ENCODE data around the gene FADS6. TPM values are rescaled to one million over a fixed set of nuclear protein-coding genes. Genes with fewer than 3 reads are reported as not detected.

Gene FADS6
- polyA plus RNA-seq, 3 donors, result not detected

DNA sequence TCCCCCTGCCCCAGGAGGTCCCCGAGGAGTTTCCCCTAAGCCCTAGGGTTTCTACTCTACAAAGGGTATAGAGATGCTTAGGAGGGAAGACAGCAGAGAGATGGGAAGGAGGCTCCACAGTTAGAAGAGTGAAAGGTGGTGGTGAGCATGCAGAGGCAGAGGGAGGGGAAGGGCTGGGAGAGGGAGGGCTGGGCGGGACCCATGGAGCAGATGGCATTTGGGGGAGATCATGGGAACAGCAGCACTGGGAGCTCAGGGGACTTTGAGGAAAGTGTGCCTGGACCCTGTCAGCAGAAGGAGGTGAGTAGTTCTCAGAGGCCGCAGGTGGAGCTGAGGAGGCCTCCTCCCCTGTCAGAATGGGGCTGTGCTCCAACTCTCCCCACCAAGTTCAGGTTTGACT, 41.6 kb upstream of the FADS6 start:
- Histone ChIP-seq H3K36me3 (replicated peaks in 1 of 2; ENCODE audit: control insufficient read depth in 1 of 2, insufficient read depth in 2 of 2, low read length in 2 of 2) (no peaks in the 10 kb centered on the region), H3K4me3 (replicated peaks in 1 of 3; ENCODE audit: low read depth in 2 of 3, low read length in 3 of 3) (no peak overlapping the region), H2AFZ (ENCODE audit: insufficient read depth, low read depth, low read length, poor library complexity, severe bottlenecking) (no peak overlapping the region), H4K20me1 (ENCODE audit: insufficient read depth, low read length) (no peaks in the 10 kb centered on the region), H3K27me3 (ENCODE audit: control insufficient read depth in 2 of 2, insufficient read depth in 2 of 2, low read length in 2 of 2) (peaks cover 42 to 85% of the 10 kb centered on the region in 2 donors), H3K9me3 (replicated peaks in 1 of 2; ENCODE audit: control insufficient read depth in 1 of 2, insufficient read depth in 1 of 2, low read length in 2 of 2) (peaks cover 0 to 15% of the 10 kb centered on the region in 2 donors), H3K4me1 (ENCODE audit: control insufficient read depth in 1 of 2, insufficient read depth in 2 of 2, low read length in 2 of 2) (peaks cover 0 to 6% of the 10 kb centered on the region in 2 donors), H3K27ac (ENCODE audit: low read depth in 1 of 2, low read length in 2 of 2) (no peak overlapping the region), H3K4me2 (replicated peaks; ENCODE audit: extremely low read depth, low read length, poor library complexity, severe bottlenecking) (no peak overlapping the region), H3K79me2 (ENCODE audit: insufficient read depth, low read length) (no peaks in the 10 kb centered on the region), H3K9ac (ENCODE audit: insufficient read depth, low read length, poor library complexity, severe bottlenecking) (no peak overlapping the region)
- TF ChIP-seq, protein P1, sequence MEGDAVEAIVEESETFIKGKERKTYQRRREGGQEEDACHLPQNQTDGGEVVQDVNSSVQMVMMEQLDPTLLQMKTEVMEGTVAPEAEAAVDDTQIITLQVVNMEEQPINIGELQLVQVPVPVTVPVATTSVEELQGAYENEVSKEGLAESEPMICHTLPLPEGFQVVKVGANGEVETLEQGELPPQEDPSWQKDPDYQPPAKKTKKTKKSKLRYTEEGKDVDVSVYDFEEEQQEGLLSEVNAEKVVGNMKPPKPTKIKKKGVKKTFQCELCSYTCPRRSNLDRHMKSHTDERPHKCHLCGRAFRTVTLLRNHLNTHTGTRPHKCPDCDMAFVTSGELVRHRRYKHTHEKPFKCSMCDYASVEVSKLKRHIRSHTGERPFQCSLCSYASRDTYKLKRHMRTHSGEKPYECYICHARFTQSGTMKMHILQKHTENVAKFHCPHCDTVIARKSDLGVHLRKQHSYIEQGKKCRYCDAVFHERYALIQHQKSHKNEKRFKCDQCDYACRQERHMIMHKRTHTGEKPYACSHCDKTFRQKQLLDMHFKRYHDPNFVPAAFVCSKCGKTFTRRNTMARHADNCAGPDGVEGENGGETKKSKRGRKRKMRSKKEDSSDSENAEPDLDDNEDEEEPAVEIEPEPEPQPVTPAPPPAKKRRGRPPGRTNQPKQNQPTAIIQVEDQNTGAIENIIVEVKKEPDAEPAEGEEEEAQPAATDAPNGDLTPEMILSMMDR (IDR thresholded peaks at IDR 0.05), result no peak
- 100% methylated on average over 1 of the region's 3 CpGs for WGBS (ENCODE audit: insufficient coverage)
- Mint-ChIP-seq H3K9me3 (peaks cover 0 to 9% (median 2%) of the 10 kb centered on the region in 7 donors), H3K27ac (no peak overlapping the region), H3K27me3 (ENCODE audit: low read depth in 3 of 3) (peaks cover 72 to 95% (median 82%) of the 10 kb centered on the region in 3 donors), H3K4me3 (peak overlapping the region in 1 of 2 donors; percentile 76), H3K36me3 (no peaks in the 10 kb centered on the region), H3K4me1 (peaks cover 8% of the 10 kb centered on the region)
- intact Hi-C loops (cut with micrococcal nuclease), result no loop called here
- no peak for DNase-seq

DNA sequence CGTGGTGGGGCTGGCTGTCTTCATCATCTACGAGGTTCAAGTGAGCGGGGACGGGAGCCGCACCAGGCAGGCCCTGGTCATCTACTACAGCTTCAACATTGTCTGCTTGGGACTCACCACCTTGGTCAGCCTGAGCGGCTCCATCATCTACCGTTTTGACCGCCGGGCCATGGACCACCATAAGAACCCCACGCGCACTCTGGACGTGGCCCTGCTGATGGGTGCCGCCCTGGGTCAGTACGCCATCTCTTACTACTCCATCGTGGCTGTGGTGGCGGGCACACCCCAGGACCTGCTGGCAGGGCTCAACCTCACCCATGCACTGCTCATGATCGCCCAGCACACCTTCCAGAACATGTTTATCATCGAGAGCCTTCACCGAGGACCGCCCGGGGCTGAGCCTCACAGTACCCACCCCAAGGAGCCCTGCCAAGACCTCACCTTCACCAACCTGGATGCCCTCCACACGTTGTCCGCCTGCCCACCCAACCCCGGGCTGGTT, 37.2 kb upstream of the FADS6 start:
- H3K4me3 ChIP-seq (replicated peaks in 1 of 3; ENCODE audit: low read depth in 2 of 3, low read length in 3 of 3), result no peak overlapping the region
- peaks cover 0 to 3% of the 10 kb centered on the region in 2 donors for H3K9me3 ChIP-seq (replicated peaks in 1 of 2; ENCODE audit: control insufficient read depth in 1 of 2, insufficient read depth in 1 of 2, low read length in 2 of 2)
- DNase-seq, result no peak
- no peaks in the 10 kb centered on the region for H4K20me1 ChIP-seq (ENCODE audit: insufficient read depth, low read length)
- peaks cover 10% of the 10 kb centered on the region for H3K4me1 Mint-ChIP-seq
- no peak overlapping the region for H3K4me3 Mint-ChIP-seq
- H2AFZ ChIP-seq (ENCODE audit: insufficient read depth, low read depth, low read length, poor library complexity, severe bottlenecking), result no peak overlapping the region
- 96% methylated on average over 22 of the region's 24 CpGs for WGBS (ENCODE audit: insufficient coverage)
- no peak overlapping the region for H3K9ac ChIP-seq (ENCODE audit: insufficient read depth, low read length, poor library complexity, severe bottlenecking)
- no peaks in the 10 kb centered on the region for H3K36me3 Mint-ChIP-seq
- H3K4me2 ChIP-seq (replicated peaks; ENCODE audit: extremely low read depth, low read length, poor library complexity, severe bottlenecking), result no peak overlapping the region
- H3K4me1 ChIP-seq (ENCODE audit: control insufficient read depth in 1 of 2, insufficient read depth in 2 of 2, low read length in 2 of 2), result peaks cover 0 to 6% of the 10 kb centered on the region in 2 donors
- H3K36me3 ChIP-seq (replicated peaks in 1 of 2; ENCODE audit: control insufficient read depth in 1 of 2, insufficient read depth in 2 of 2, low read length in 2 of 2), result no peaks in the 10 kb centered on the region
- peak overlapping the region in 1 of 7 donors; percentile 20 for H3K27ac Mint-ChIP-seq
- H3K27me3 ChIP-seq (ENCODE audit: control insufficient read depth in 2 of 2, insufficient read depth in 2 of 2, low read length in 2 of 2), result peaks cover 23 to 63% of the 10 kb centered on the region in 2 donors
- TF ChIP-seq, protein P1 (IDR thresholded peaks at IDR 0.05), result no peak
- peaks cover 0 to 7% (median 0%) of the 10 kb centered on the region in 7 donors for H3K9me3 Mint-ChIP-seq
- peaks cover 56 to 86% (median 62%) of the 10 kb centered on the region in 3 donors for H3K27me3 Mint-ChIP-seq (ENCODE audit: low read depth in 3 of 3)
- no peaks in the 10 kb centered on the region for H3K79me2 ChIP-seq (ENCODE audit: insufficient read depth, low read length)
- intact Hi-C loops (cut with micrococcal nuclease), result no loop called here
- no peak overlapping the region for H3K27ac ChIP-seq (ENCODE audit: low read depth in 1 of 2, low read length in 2 of 2)

All from CD14-positive monocyte (primary cell).